GM12878 (cell line): Measurements from ENCODE around the gene IQGAP1.
"Not testable (repeated sequence)": the region's sequence is repeated elsewhere in the genome, so short reads cannot be mapped to it uniquely, and the experiment has no call there.

Experiments
- CREB1 ChIP-seq: IDR thresholded peaks from 2 replicates; pipeline ENCODE4 v1.6.1; 2012; ENCODE audit warnings: low read depth, mild to moderate bottlenecking, inconsistent platforms
- RAD21 ChIP-seq: IDR thresholded peaks from 2 replicates; pipeline ENCODE4 v1.6.1; 2011; ENCODE audit warnings: mild to moderate bottlenecking, low read depth, low read length, moderate library complexity; ENCODE audit not compliant: insufficient read depth
- TF ChIP-seq, protein P1 (sequence below): IDR thresholded peaks from 2 replicates; pipeline ENCODE4 v1.6.1; 2011; ENCODE audit warnings: low read depth, mild to moderate bottlenecking, low read length, moderate library complexity, borderline replicate concordance; ENCODE audit errors: extremely low read depth

DNA sequence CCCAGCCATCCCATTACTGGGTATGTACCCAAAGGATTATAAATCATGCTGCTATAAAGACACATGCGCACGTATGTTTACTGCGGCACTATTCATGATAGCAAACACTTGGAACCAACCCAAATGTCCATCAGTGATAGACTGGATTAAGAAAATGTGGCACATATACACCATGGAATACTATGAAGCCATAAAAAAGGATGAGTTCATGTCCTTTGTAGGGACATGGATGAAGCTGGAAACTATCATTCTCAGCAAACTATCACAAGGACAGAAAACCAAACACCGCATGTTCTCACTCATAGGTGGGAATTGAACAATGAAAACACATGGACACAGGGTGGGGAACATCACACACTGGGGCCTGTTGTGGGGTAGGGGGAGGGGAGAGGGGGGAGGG lies 22.3 kb downstream of the IQGAP1 start:
- TF ChIP-seq, protein P1, sequence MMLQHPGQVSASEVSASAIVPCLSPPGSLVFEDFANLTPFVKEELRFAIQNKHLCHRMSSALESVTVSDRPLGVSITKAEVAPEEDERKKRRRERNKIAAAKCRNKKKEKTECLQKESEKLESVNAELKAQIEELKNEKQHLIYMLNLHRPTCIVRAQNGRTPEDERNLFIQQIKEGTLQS, result not testable (repeated sequence)
- not testable (repeated sequence) for TF ChIP-seq RAD21, CREB1
